Neural progenitor cell (in vitro differentiated cells): Measurements from ENCODE around the gene S100A14.
"Not testable (repeated sequence)": the region's sequence is repeated elsewhere in the genome, so short reads cannot be mapped to it uniquely, and the experiment has no call there.

Experiments used
- EZH2 ChIP-seq: fragments of 200-600 bp; sonication (generic); IDR thresholded peaks from 2 replicates; pipeline ENCODE4 v1.6.1; 2017; ENCODE audit warnings: antibody characterized with exemption, mild to moderate bottlenecking, moderate library complexity
- EZH2phosphoT487 ChIP-seq: fragments of 200-600 bp; sonication (generic); IDR thresholded peaks from 2 replicates; pipeline ENCODE4 v1.6.1; 2017; ENCODE audit warnings: antibody characterized with exemption
- TF ChIP-seq, protein P1 (sequence below): fragments of 200-600 bp; sonication (generic); IDR thresholded peaks from 2 replicates; pipeline ENCODE4 v1.5.1; 2017; ENCODE audit warnings: antibody characterized with exemption, mild to moderate bottlenecking

GRCh38 chr1:153583514-153583913 is 32.6 kb downstream of the S100A14 start:
- TF ChIP-seq, protein P1, sequence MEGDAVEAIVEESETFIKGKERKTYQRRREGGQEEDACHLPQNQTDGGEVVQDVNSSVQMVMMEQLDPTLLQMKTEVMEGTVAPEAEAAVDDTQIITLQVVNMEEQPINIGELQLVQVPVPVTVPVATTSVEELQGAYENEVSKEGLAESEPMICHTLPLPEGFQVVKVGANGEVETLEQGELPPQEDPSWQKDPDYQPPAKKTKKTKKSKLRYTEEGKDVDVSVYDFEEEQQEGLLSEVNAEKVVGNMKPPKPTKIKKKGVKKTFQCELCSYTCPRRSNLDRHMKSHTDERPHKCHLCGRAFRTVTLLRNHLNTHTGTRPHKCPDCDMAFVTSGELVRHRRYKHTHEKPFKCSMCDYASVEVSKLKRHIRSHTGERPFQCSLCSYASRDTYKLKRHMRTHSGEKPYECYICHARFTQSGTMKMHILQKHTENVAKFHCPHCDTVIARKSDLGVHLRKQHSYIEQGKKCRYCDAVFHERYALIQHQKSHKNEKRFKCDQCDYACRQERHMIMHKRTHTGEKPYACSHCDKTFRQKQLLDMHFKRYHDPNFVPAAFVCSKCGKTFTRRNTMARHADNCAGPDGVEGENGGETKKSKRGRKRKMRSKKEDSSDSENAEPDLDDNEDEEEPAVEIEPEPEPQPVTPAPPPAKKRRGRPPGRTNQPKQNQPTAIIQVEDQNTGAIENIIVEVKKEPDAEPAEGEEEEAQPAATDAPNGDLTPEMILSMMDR, result not testable (repeated sequence)
- not testable (repeated sequence) for TF ChIP-seq EZH2, EZH2phosphoT487
